ENCODE results near the gene VRTN.

Gene VRTN

DNA sequence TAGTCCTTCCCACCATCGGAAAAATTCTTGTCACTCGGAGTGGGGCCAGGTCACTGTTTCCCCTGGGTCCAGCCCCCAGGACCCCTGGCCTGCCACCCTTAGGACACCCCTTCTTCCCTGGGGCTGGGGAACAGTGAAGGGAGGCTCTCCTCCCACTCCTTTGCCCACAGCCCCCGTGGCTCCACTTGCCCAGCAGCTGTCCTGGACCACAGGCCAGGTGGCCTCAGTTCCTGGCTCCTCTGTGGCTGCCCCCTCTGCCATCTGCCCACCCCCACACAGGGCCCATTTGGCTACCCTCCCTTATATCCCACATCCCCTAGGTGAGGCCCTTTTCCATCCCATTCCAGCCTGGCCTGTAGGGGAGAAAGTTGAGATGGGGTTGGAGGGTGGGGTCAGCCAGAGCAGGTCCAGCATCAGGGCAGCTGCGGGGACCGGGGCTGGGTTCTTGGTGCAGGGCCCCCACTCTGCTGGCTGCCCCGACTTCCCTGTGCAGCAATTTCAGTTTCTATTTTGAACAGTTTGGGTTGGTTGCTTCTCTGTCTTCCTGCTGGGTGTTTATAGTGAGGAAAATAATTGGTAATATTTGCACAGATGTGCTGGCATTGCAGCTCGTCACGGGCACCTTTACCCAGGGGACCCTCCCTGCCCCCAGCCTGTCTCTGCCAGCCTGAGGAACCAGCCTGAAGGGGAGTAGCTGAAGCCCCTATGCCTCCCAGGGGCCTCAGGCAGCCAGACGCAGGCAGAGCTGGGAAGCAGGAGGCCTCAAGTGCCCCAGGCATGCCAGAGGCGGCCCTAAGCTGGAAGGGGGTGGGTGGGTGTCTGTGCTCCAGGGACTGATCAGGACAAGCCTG lies 54.4 kb downstream of the VRTN start:
- H3K4me1 ChIP-seq (ENCODE audit: insufficient read depth, low read length, poor library complexity, severe bottlenecking), result peaks cover 25% of the 10 kb centered on the region
- H2AFZ ChIP-seq (ENCODE audit: low read length), result peak overlapping the region; percentile 87; the same call in 1 of the 2 replicates
- H3F3A ChIP-seq (ENCODE audit: low read depth), result no peaks in the 10 kb centered on the region
- H3K9me2 ChIP-seq (replicated peaks; ENCODE audit: low read depth, low read length), result no peaks in the 10 kb centered on the region
- H3K9me3 ChIP-seq (ENCODE audit: insufficient read depth, low read depth, low read length), result no peaks in the 10 kb centered on the region
- H3K27me3 ChIP-seq (ENCODE audit: insufficient read depth, low read length, poor library complexity, severe bottlenecking), result no peaks in the 10 kb centered on the region
- peak overlapping the region; percentile 75 for H3K4me3 ChIP-seq (ENCODE audit: low read length, poor library complexity, severe bottlenecking)
- H3K36me3 ChIP-seq (ENCODE audit: insufficient read depth, low read length), result no peaks in the 10 kb centered on the region
- H3K9ac ChIP-seq (ENCODE audit: low read depth, low read length, poor library complexity, severe bottlenecking), result peak overlapping the region; percentile 74
- TF ChIP-seq EZH2phosphoT487 (IDR thresholded peaks at IDR 0.05; ENCODE audit: borderline replicate concordance) (no peak), CTCF (conservative IDR thresholded peaks at IDR 0.05; ENCODE audit: low read length) (no peak)
- no peaks in the 10 kb centered on the region for H4K20me1 ChIP-seq (ENCODE audit: insufficient read depth, low read length, poor library complexity, severe bottlenecking)
- H3K79me2 ChIP-seq (ENCODE audit: insufficient read depth, low read length), result no peaks in the 10 kb centered on the region
- H3K4me2 ChIP-seq (ENCODE audit: low read depth, low read length, poor library complexity, severe bottlenecking), result peak overlapping the region; percentile 94

GRCh38 chr14:74403619-74404417 lies 55.5 kb downstream of the VRTN start:
- Histone ChIP-seq H3K4me1 (ENCODE audit: insufficient read depth, low read length, poor library complexity, severe bottlenecking) (peaks cover 25% of the 10 kb centered on the region), H3K27me3 (ENCODE audit: insufficient read depth, low read length, poor library complexity, severe bottlenecking) (no peaks in the 10 kb centered on the region), H4K20me1 (ENCODE audit: insufficient read depth, low read length, poor library complexity, severe bottlenecking) (no peaks in the 10 kb centered on the region), H3K4me2 (ENCODE audit: low read depth, low read length, poor library complexity, severe bottlenecking) (no peak overlapping the region), H3K9me3 (ENCODE audit: insufficient read depth, low read depth, low read length) (no peaks in the 10 kb centered on the region), H3K4me3 (ENCODE audit: low read length, poor library complexity, severe bottlenecking) (no peak overlapping the region), H2AFZ (ENCODE audit: low read length) (no peak overlapping the region), H3K9me2 (replicated peaks; ENCODE audit: low read depth, low read length) (no peaks in the 10 kb centered on the region), H3K79me2 (ENCODE audit: insufficient read depth, low read length) (no peaks in the 10 kb centered on the region), H3K36me3 (ENCODE audit: insufficient read depth, low read length) (no peaks in the 10 kb centered on the region), H3K9ac (ENCODE audit: low read depth, low read length, poor library complexity, severe bottlenecking) (no peak overlapping the region), H3F3A (ENCODE audit: low read depth) (no peaks in the 10 kb centered on the region)
- TF ChIP-seq CTCF (conservative IDR thresholded peaks at IDR 0.05; ENCODE audit: low read length) (no peak), EZH2phosphoT487 (IDR thresholded peaks at IDR 0.05; ENCODE audit: borderline replicate concordance) (no peak)

GRCh38 chr14:74404435-74404834 lies 56.2 kb downstream of the VRTN start:
- Histone ChIP-seq H3K9me2 (replicated peaks; ENCODE audit: low read depth, low read length) (no peaks in the 10 kb centered on the region), H3K9me3 (ENCODE audit: insufficient read depth, low read depth, low read length) (no peaks in the 10 kb centered on the region), H2AFZ (ENCODE audit: low read length) (no peak overlapping the region), H4K20me1 (ENCODE audit: insufficient read depth, low read length, poor library complexity, severe bottlenecking) (no peaks in the 10 kb centered on the region), H3K9ac (ENCODE audit: low read depth, low read length, poor library complexity, severe bottlenecking) (no peak overlapping the region), H3F3A (ENCODE audit: low read depth) (no peaks in the 10 kb centered on the region), H3K27me3 (ENCODE audit: insufficient read depth, low read length, poor library complexity, severe bottlenecking) (no peaks in the 10 kb centered on the region), H3K79me2 (ENCODE audit: insufficient read depth, low read length) (no peaks in the 10 kb centered on the region), H3K4me1 (ENCODE audit: insufficient read depth, low read length, poor library complexity, severe bottlenecking) (peaks cover 25% of the 10 kb centered on the region), H3K4me2 (ENCODE audit: low read depth, low read length, poor library complexity, severe bottlenecking) (no peak overlapping the region), H3K36me3 (ENCODE audit: insufficient read depth, low read length) (no peaks in the 10 kb centered on the region), H3K4me3 (ENCODE audit: low read length, poor library complexity, severe bottlenecking) (no peak overlapping the region)
- TF ChIP-seq CTCF (conservative IDR thresholded peaks at IDR 0.05; ENCODE audit: low read length) (no peak), EZH2phosphoT487 (IDR thresholded peaks at IDR 0.05; ENCODE audit: borderline replicate concordance) (no peak)
